H9 (cell line): ENCODE results near the gene ZNF584. TPM values are rescaled to one million over a fixed set of nuclear protein-coding genes. Genes with fewer than 3 reads are reported as not detected.
A peak's percentile ranks its signal among the peaks of the same experiment; 100 is the strongest.

Experiments used
- DNase-seq: peaks from one replicate; pipeline ENCODE4 v3.0.0-alpha.2; 2017
- H2AFZ ChIP-seq: one replicate; pipeline ENCODE4 v1.6.1; 2013; ENCODE audit warnings: mild to moderate bottlenecking, low read length, control low read depth, moderate library complexity
- H2AK5ac ChIP-seq: 2 replicates; pipeline ENCODE4 v1.6.1; 2013; ENCODE audit warnings: low read length, control low read depth, mixed read lengths; ENCODE audit not compliant: insufficient read length
- H2BK120ac ChIP-seq: one replicate; pipeline ENCODE4 v1.6.1; 2013; ENCODE audit warnings: low read depth, mild to moderate bottlenecking, low read length, control low read depth, inconsistent platforms; ENCODE audit not compliant: poor library complexity, severe bottlenecking
- H2BK12ac ChIP-seq: 2 replicates; pipeline ENCODE4 v1.6.1; 2013; ENCODE audit warnings: low read length, control low read depth, mixed read lengths, low read depth; ENCODE audit not compliant: insufficient read length
- H2BK15ac ChIP-seq: 2 replicates; pipeline ENCODE4 v1.6.1; 2013; ENCODE audit warnings: low read depth, low read length, control low read depth
- H2BK20ac ChIP-seq: one replicate; pipeline ENCODE4 v1.6.1; 2013; ENCODE audit warnings: low read depth, mild to moderate bottlenecking, low read length, control low read depth, inconsistent platforms; ENCODE audit not compliant: poor library complexity, severe bottlenecking
- H2BK5ac ChIP-seq: 2 replicates; pipeline ENCODE4 v1.6.1; 2013; ENCODE audit warnings: low read length, control low read depth, mixed read lengths; ENCODE audit not compliant: insufficient read length
- H3K14ac ChIP-seq: 2 replicates; pipeline ENCODE4 v1.6.1; 2013; ENCODE audit warnings: low read length, control low read depth; ENCODE audit not compliant: insufficient read depth
- H3K18ac ChIP-seq: 2 replicates; pipeline ENCODE4 v1.6.1; 2013; ENCODE audit warnings: low read depth, mild to moderate bottlenecking, mixed read lengths, low read length, control low read depth; ENCODE audit not compliant: insufficient read length
- H3K23ac ChIP-seq: 2 replicates; pipeline ENCODE4 v1.6.1; 2013; ENCODE audit warnings: low read length, control low read depth, mixed read lengths, low read depth; ENCODE audit not compliant: insufficient read length
- H3K23me2 ChIP-seq: 2 replicates; pipeline ENCODE4 v1.6.1; 2013; ENCODE audit warnings: low read depth, mild to moderate bottlenecking, mixed read lengths, low read length, control low read depth; ENCODE audit not compliant: insufficient read length, poor library complexity, severe bottlenecking
- H3K27ac ChIP-seq: 2 replicates; pipeline ENCODE4 v1.5.1; 2013; ENCODE audit warnings: low read length, control low read depth, mixed read lengths, low read depth; ENCODE audit not compliant: insufficient read length
- H3K27me3 ChIP-seq: 2 replicates; pipeline ENCODE4 v1.6.1; 2013; ENCODE audit warnings: low read length, control low read depth, inconsistent platforms; ENCODE audit not compliant: insufficient read depth
- H3K4ac ChIP-seq: 2 replicates; pipeline ENCODE4 v1.6.1; 2013; ENCODE audit warnings: low read depth, mild to moderate bottlenecking, control low read depth, inconsistent platforms, low read length, moderate library complexity
- H3K4me1 ChIP-seq: 2 replicates; pipeline ENCODE4 v1.6.1; 2013; ENCODE audit warnings: low read length, control low read depth, inconsistent platforms; ENCODE audit not compliant: insufficient read depth
- H3K4me2 ChIP-seq: 2 replicates; pipeline ENCODE4 v1.6.1; 2013; ENCODE audit warnings: low read length, control low read depth, mixed read lengths; ENCODE audit not compliant: insufficient read length, insufficient read depth
- H3K56ac ChIP-seq: 2 replicates; pipeline ENCODE4 v1.6.1; 2013; ENCODE audit warnings: low read depth, mild to moderate bottlenecking, mixed read lengths, low read length, control low read depth; ENCODE audit not compliant: insufficient read length
- H3K79me1 ChIP-seq: 2 replicates; pipeline ENCODE4 v1.6.1; 2013; ENCODE audit warnings: low read depth, mild to moderate bottlenecking, moderate library complexity, low read length, control low read depth, inconsistent platforms; ENCODE audit not compliant: insufficient read depth, poor library complexity, severe bottlenecking
- H3K79me2 ChIP-seq: 2 replicates; pipeline ENCODE4 v1.6.1; 2013; ENCODE audit warnings: low read length, control low read depth, inconsistent platforms; ENCODE audit not compliant: insufficient read depth
- H3K9ac ChIP-seq: 2 replicates; pipeline ENCODE4 v1.6.1; 2013; ENCODE audit warnings: low read length, control low read depth, mixed read lengths; ENCODE audit not compliant: insufficient read length; ENCODE audit errors: extremely low read depth
- H3K9me3 ChIP-seq: one replicate; pipeline ENCODE4 v1.6.1; 2013; ENCODE audit warnings: low read depth, low read length, inconsistent platforms; ENCODE audit not compliant: control insufficient read depth
- H3T11ph ChIP-seq: one replicate; pipeline ENCODE4 v1.6.1; 2013; ENCODE audit warnings: mild to moderate bottlenecking, low read length, control low read depth, inconsistent platforms
- H4K20me1 ChIP-seq: one replicate; pipeline ENCODE4 v1.6.1; 2013; ENCODE audit not compliant: control insufficient read depth, insufficient read length, insufficient read depth
- H4K5ac ChIP-seq: 2 replicates; pipeline ENCODE4 v1.6.1; 2013; ENCODE audit warnings: low read depth, mild to moderate bottlenecking, mixed read lengths, low read length, control low read depth; ENCODE audit not compliant: insufficient read length
- H4K8ac ChIP-seq: replicated peaks from 2 replicates; pipeline ENCODE4 v1.6.1; 2013; ENCODE audit warnings: low read length, control low read depth, mixed read lengths, low read depth; ENCODE audit not compliant: insufficient read length
- H4K91ac ChIP-seq: 2 replicates; pipeline ENCODE4 v1.6.1; 2013; ENCODE audit warnings: low read depth, mild to moderate bottlenecking, moderate library complexity, mixed read lengths, low read length, control low read depth; ENCODE audit not compliant: insufficient read length
- H3K27ac Mint-ChIP-seq, 3 experiments: 2 replicates in 2 of 3; 3 replicates in 1 of 3; pipeline ENCODE4 v1.8.0; 2020 to 2021; ENCODE audit warnings: mixed read lengths in 3 of 3, mild to moderate bottlenecking in 1 of 3, moderate library complexity in 1 of 3
- H3K27me3 Mint-ChIP-seq: 2 replicates; pipeline ENCODE4 v1.8.0; 2021; ENCODE audit warnings: low read depth, mild to moderate bottlenecking, moderate library complexity, mixed read lengths
- H3K36me3 Mint-ChIP-seq, 3 experiments: 2 replicates in 2 of 3; 3 replicates in 1 of 3; pipeline ENCODE4 v1.8.0; 2020 to 2021; ENCODE audit warnings: low read depth in 3 of 3, mixed read lengths in 3 of 3; ENCODE audit not compliant: insufficient read depth in 1 of 3
- H3K4me1 Mint-ChIP-seq, 2 experiments: 2 replicates each; pipeline ENCODE4 v1.8.0; 2020; ENCODE audit warnings: mixed read lengths in 2 of 2
- H3K4me3 Mint-ChIP-seq, 2 experiments: 2 replicates in 1 of 2; 3 replicates in 1 of 2; pipeline ENCODE4 v1.8.0; 2020 to 2021; ENCODE audit warnings: mild to moderate bottlenecking in 2 of 2, mixed read lengths in 2 of 2, moderate library complexity in 1 of 2
- H3K9me3 Mint-ChIP-seq, 2 experiments: 2 replicates in 1 of 2; 3 replicates in 1 of 2; pipeline ENCODE4 v1.8.0; 2020; ENCODE audit warnings: mild to moderate bottlenecking in 2 of 2, mixed read lengths in 2 of 2, moderate library complexity in 1 of 2
- whole genome bisulfite sequencing: extraction: QIAGEN DNeasy Blood & Tissue Kit; methylation state at CpG from one replicate; pipeline ENCODE4 v1.1.7; 2013; ENCODE audit warnings: missing lambda C conversion rate, low lambda C conversion rate, mixed read lengths; ENCODE audit not compliant: insufficient read length; ENCODE audit errors: extremely low coverage; 5-methylcytosine and 5-hydroxymethylcytosine counted together
- total RNA-seq: library from RNA; stranded (reverse); gene quantifications from 2 replicates; pipeline ENCODE4 v1.2.1, GENCODE V29; 2021
- TF ChIP-seq, protein P1 (sequence below): fragments of 200-600 bp; sonication (generic); conservative IDR thresholded peaks from 3 replicates; pipeline ENCODE4 v1.8.0; 2021; ENCODE audit warnings: antibody characterized with exemption, mild to moderate bottlenecking

Gene ZNF584
- total RNA-seq, 1 experiment from 2014 or later: 7.4 TPM

DNA sequence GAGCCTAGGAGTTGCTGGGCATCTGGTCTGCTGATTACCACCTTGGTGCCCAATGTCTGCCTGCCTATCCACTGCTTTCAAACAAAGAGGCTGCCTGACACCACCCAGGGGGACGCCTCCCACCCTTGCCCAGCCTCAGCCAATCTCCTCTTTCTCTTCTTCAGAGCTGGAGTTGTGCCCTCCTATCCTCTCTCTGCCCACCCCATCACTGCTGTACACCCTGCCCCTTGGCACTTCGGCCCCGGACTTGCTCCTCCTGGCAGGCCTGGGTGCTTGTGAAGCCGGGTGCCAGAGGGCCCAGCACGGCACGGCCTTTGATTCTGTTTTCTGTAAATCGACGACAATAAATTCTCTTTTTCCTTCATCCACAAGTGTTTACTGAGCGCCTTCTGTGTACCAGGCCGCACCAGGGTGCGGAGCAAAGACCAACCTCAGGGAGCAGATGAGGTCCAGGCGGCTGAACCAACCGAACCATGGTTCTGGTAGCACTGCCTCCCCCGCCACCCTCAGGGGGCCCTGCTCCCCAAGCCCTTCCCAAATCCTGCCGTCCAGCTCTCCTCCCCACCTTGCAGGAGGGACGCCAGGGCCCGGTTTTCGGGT is 8.0 kb upstream of the ZNF584 start:
- no peak overlapping the region for H2AK5ac ChIP-seq
- no CpG with 5 or more reads among the region's 18 CpGs for WGBS
- peak overlapping the region; percentile 73 for H3K4me2 ChIP-seq
- peak overlapping the region in 1 of 3 experiments; percentile 56; a peak in 1 of 7 replicates for H3K27ac Mint-ChIP-seq
- no peak overlapping the region for H2BK120ac ChIP-seq
- H2BK12ac ChIP-seq: no peak overlapping the region
- no peak overlapping the region for H3K18ac ChIP-seq
- no peak overlapping the region for H3T11ph ChIP-seq
- no peak overlapping the region for H2BK15ac ChIP-seq
- H3K9me3 Mint-ChIP-seq: peaks cover 2% of the 10 kb centered on the region in 2 experiments; a peak in 3 of 5 replicates
- H3K36me3 Mint-ChIP-seq: peaks cover 0 to 4% (median 2%) of the 10 kb centered on the region in 3 experiments; a peak in 3 of 7 replicates
- H3K23me2 ChIP-seq: peaks cover 13% of the 10 kb centered on the region
- no peak overlapping the region for H2AFZ ChIP-seq
- peaks cover 11 to 13% of the 10 kb centered on the region in 2 experiments for H3K4me1 Mint-ChIP-seq
- no peaks in the 10 kb centered on the region for H4K20me1 ChIP-seq
- no peak overlapping the region for H2BK20ac ChIP-seq
- H3K9me3 ChIP-seq: no peaks in the 10 kb centered on the region
- H3K79me2 ChIP-seq: no peaks in the 10 kb centered on the region
- no peak overlapping the region for H2BK5ac ChIP-seq
- peak overlapping the region; percentile 82 to 94 for H3K4me3 Mint-ChIP-seq
- no peak overlapping the region for H4K91ac ChIP-seq
- TF ChIP-seq, protein P1, sequence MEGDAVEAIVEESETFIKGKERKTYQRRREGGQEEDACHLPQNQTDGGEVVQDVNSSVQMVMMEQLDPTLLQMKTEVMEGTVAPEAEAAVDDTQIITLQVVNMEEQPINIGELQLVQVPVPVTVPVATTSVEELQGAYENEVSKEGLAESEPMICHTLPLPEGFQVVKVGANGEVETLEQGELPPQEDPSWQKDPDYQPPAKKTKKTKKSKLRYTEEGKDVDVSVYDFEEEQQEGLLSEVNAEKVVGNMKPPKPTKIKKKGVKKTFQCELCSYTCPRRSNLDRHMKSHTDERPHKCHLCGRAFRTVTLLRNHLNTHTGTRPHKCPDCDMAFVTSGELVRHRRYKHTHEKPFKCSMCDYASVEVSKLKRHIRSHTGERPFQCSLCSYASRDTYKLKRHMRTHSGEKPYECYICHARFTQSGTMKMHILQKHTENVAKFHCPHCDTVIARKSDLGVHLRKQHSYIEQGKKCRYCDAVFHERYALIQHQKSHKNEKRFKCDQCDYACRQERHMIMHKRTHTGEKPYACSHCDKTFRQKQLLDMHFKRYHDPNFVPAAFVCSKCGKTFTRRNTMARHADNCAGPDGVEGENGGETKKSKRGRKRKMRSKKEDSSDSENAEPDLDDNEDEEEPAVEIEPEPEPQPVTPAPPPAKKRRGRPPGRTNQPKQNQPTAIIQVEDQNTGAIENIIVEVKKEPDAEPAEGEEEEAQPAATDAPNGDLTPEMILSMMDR: no peak
- no peak overlapping the region for H3K14ac ChIP-seq
- no peaks in the 10 kb centered on the region; the same call in 1 of the 2 replicates for H3K4me1 ChIP-seq
- no peak overlapping the region for H3K56ac ChIP-seq
- no peaks in the 10 kb centered on the region for H3K79me1 ChIP-seq
- H3K9ac ChIP-seq: no peak overlapping the region
- H4K8ac ChIP-seq: no peak overlapping the region
- no peak overlapping the region for H3K23ac ChIP-seq
- no peak overlapping the region for H4K5ac ChIP-seq
- H3K27me3 Mint-ChIP-seq: peaks cover 14% of the 10 kb centered on the region
- no peak for DNase-seq
- no peak overlapping the region for H3K4ac ChIP-seq
- no peaks in the 10 kb centered on the region; the same call in 1 of the 2 replicates for H3K27me3 ChIP-seq
- H3K27ac ChIP-seq: no peak overlapping the region
